ENCODE results near the gene MTCL1. TPM values are rescaled to one million over a fixed set of nuclear protein-coding genes. Genes with fewer than 3 reads are reported as not detected.

Gene MTCL1
- total RNA-seq, 1 donor: 59.6 TPM

GRCh38 chr18:8724452-8724851, 19.1 kb downstream of the MTCL1 start:
- TF ChIP-seq CTCF (IDR thresholded peaks at IDR 0.05; ENCODE audit: insufficient read depth, low read depth, low read length): no peak
- no peak overlapping the region for H3K4me3 ChIP-seq (ENCODE audit: low read depth, low read length)
- no peak for DNase-seq (ENCODE audit: low read depth)

GRCh38 chr18:8726281-8726680, 20.9 kb downstream of the MTCL1 start:
- TF ChIP-seq CTCF (IDR thresholded peaks at IDR 0.05; ENCODE audit: insufficient read depth, low read depth, low read length): no peak
- no peak for DNase-seq (ENCODE audit: low read depth)

GRCh38 chr18:8726963-8727705, 21.8 kb downstream of the MTCL1 start:
- H3K4me3 ChIP-seq (ENCODE audit: low read depth, low read length): no peak overlapping the region
- no peak for DNase-seq (ENCODE audit: low read depth)
- no peak for TF ChIP-seq CTCF (IDR thresholded peaks at IDR 0.05; ENCODE audit: insufficient read depth, low read depth, low read length)

More at GRCh38 chr18:8726281-8726680, 20.9 kb downstream of the MTCL1 start:
- no peak overlapping the region for H3K4me3 ChIP-seq (ENCODE audit: low read depth, low read length)

- no peak for TF ChIP-seq CTCF (IDR thresholded peaks at IDR 0.05; ENCODE audit: insufficient read depth, low read depth, low read length)
- no peak overlapping the region for H3K4me3 ChIP-seq (ENCODE audit: low read depth, low read length)
- DNase-seq (ENCODE audit: low read depth): peak; percentile 86
Observed at GRCh38 chr18:8730080-8730827, 24.9 kb downstream of the MTCL1 start.

GRCh38 chr18:8732442-8733360, 27.3 kb downstream of the MTCL1 start:
- no peak for DNase-seq (ENCODE audit: low read depth)
- TF ChIP-seq CTCF (IDR thresholded peaks at IDR 0.05; ENCODE audit: insufficient read depth, low read depth, low read length): no peak
- no peak overlapping the region for H3K4me3 ChIP-seq (ENCODE audit: low read depth, low read length)

GRCh38 chr18:8734496-8734895, 29.1 kb downstream of the MTCL1 start:
- TF ChIP-seq CTCF (IDR thresholded peaks at IDR 0.05; ENCODE audit: insufficient read depth, low read depth, low read length): no peak
- no peak for DNase-seq (ENCODE audit: low read depth)
- no peak overlapping the region for H3K4me3 ChIP-seq (ENCODE audit: low read depth, low read length)

All from fibroblast of villous mesenchyme (primary cell).